Neural progenitor cell (in vitro differentiated cells): ENCODE measurements around the gene BAG5.

Experiments
- CTCF ChIP-seq: fragments of 200-600 bp; sonication (generic); IDR thresholded peaks from 2 replicates; pipeline ENCODE4 v1.5.1; 2017; ENCODE audit warnings: antibody characterized with exemption, mild to moderate bottlenecking
- EZH2 ChIP-seq: fragments of 200-600 bp; sonication (generic); IDR thresholded peaks from 2 replicates; pipeline ENCODE4 v1.6.1; 2017; ENCODE audit warnings: antibody characterized with exemption, mild to moderate bottlenecking, moderate library complexity
- EZH2phosphoT487 ChIP-seq: fragments of 200-600 bp; sonication (generic); IDR thresholded peaks from 2 replicates; pipeline ENCODE4 v1.6.1; 2017; ENCODE audit warnings: antibody characterized with exemption

GRCh38 chr14:103561381-103562178 lies 877 bp downstream of the BAG5 start:
- TF ChIP-seq CTCF (no peak), EZH2 (no peak), EZH2phosphoT487 (no peak)
